Upper lobe of left lung (tissue), 6 donors: ENCODE measurements around the gene VPS33B. TPM values are rescaled to one million over a fixed set of nuclear protein-coding genes. Genes with fewer than 3 reads are reported as not detected.
"Not testable (repeated sequence)": the region's sequence is repeated elsewhere in the genome, so short reads cannot be mapped to it uniquely, and the experiment has no call there.

Source experiments
- ATAC-seq, 2 donors: fragments of 200-7000 bp; cut with Tn5 transposase; one replicate each; pipeline ENCODE4 v1.9.1; 2022; ENCODE audit warnings: mild to moderate bottlenecking in 2 of 2, moderate library complexity in 2 of 2; ENCODE audit not compliant: low FRiP score in 2 of 2
- DNase-seq, 2 donors: peaks; one replicate each; pipeline ENCODE4 v3.0.0-alpha.2; 2019 to 2020
- H3K27ac ChIP-seq, 4 donors: fragments of 200-600 bp; sonication (generic); one replicate each; pipeline ENCODE4 v1.5.1; 2016 to 2019
- H3K27me3 ChIP-seq, 4 donors: fragments of 200-600 bp; sonication (generic); one replicate each; pipeline ENCODE4 v1.5.1; 2017 to 2019
- H3K36me3 ChIP-seq, 4 donors: fragments of 200-600 bp; sonication (generic); one replicate each; pipeline ENCODE4 v1.5.1; 2016 to 2019
- H3K4me1 ChIP-seq, 4 donors: fragments of 200-600 bp; sonication (generic); one replicate each; pipeline ENCODE4 v1.5.1; 2018 to 2019
- H3K4me3 ChIP-seq, 4 donors: fragments of 200-600 bp; sonication (generic); one replicate each; pipeline ENCODE4 v1.5.1; 2017 to 2019; ENCODE audit warnings: mild to moderate bottlenecking in 2 of 4, moderate library complexity in 1 of 4
- H3K9me3 ChIP-seq, 4 donors: fragments of 200-600 bp; sonication (generic); one replicate each; pipeline ENCODE4 v1.5.1; 2018 to 2019
- CTCF ChIP-seq, 6 experiments: fragments of 450-650 bp in 4 of 6; fragments of 200-600 bp in 2 of 6; sonication (generic) in 2 of 6; IDR thresholded peaks; one replicate each; pipeline ENCODE4 v1.5.1; 2016 to 2019; ENCODE audit warnings: antibody characterized with exemption in 6 of 6
- EP300 ChIP-seq, 4 donors: sonication (generic); formaldehyde crosslinking; IDR thresholded peaks; one replicate each; pipeline ENCODE4 v1.5.1; 2017; ENCODE audit warnings: antibody characterized with exemption in 4 of 4, control low read depth in 2 of 4
- POLR2A ChIP-seq, 4 donors: fragments of 450-650 bp; IDR thresholded peaks; one replicate each; pipeline ENCODE4 v1.5.1; 2016 to 2017; ENCODE audit warnings: antibody characterized with exemption in 4 of 4, mild to moderate bottlenecking in 2 of 4
- POLR2AphosphoS5 ChIP-seq, 2 donors: sonication (generic); formaldehyde crosslinking; IDR thresholded peaks; one replicate each; pipeline ENCODE4 v1.5.1; 2017; ENCODE audit warnings: antibody characterized with exemption in 2 of 2
- WGBS, 2 donors: methylation state at CpG; one replicate each; pipeline ENCODE4 v1.1.5; 2017 to 2018; 5-methylcytosine and 5-hydroxymethylcytosine counted together
- total RNA-seq, 6 donors: library from RNA; depleted of rRNA in 4 of 6; stranded (reverse); fragments of >200 nt in 4 of 6; gene quantifications; one replicate each; pipeline versions ENCODE4 v1.1.0 to v1.2.1, GENCODE V29; 2016 to 2021
- donor health status: DM: no; HTN: no; CAD: no; lungs with moderate emphysema.
- donor health status: DM: no; HTN: yes; CAD: no; lungs with severe emphysema.

The VPS33B gene
- total RNA-seq, 6 donors from 2014 or later, result 9.2 to 20.2 (median 14.8) TPM

- H3K4me3 ChIP-seq, result no peak overlapping the region
- ATAC-seq (peak; percentile 73 to 88), DNase-seq (peak in 1 of 2 donors; percentile 56)
- H3K27me3 ChIP-seq, result no peaks in the 10 kb centered on the region
- TF ChIP-seq POLR2A (IDR thresholded peaks at IDR 0.05) (no peak), CTCF (IDR thresholded peaks at IDR 0.05) (peak in 5 of 6 experiments; percentile 32 to 64 (median 60))
- no peaks in the 10 kb centered on the region for H3K36me3 ChIP-seq
- no peaks in the 10 kb centered on the region for H3K9me3 ChIP-seq
- no peak overlapping the region for H3K27ac ChIP-seq
- 19 to 27% methylated on average over 10 to 12 of the region's 12 CpGs for WGBS, 2 donors
- peaks cover 0 to 10% (median 5%) of the 10 kb centered on the region in 4 donors for H3K4me1 ChIP-seq
These were observed 27.2 kb upstream of the VPS33B start for GRCh38 chr15:91049378-91050127.

- H3K27ac ChIP-seq, result no peak overlapping the region
- no peak overlapping the region for H3K4me3 ChIP-seq
- H3K9me3 ChIP-seq, result no peaks in the 10 kb centered on the region
- no peaks in the 10 kb centered on the region for H3K36me3 ChIP-seq
- peaks cover 0 to 10% (median 5%) of the 10 kb centered on the region in 4 donors for H3K4me1 ChIP-seq
- no peaks in the 10 kb centered on the region for H3K27me3 ChIP-seq
- WGBS, 2 donors, result 8 to 9% methylated on average over 4 of the region's 4 CpGs
- DNase-seq, result no peak
- no peak for ATAC-seq
- TF ChIP-seq CTCF (IDR thresholded peaks at IDR 0.05), result no peak
- TF ChIP-seq EP300 (IDR thresholded peaks at IDR 0.05), result no peak
- no peak for TF ChIP-seq POLR2A (IDR thresholded peaks at IDR 0.05)
These were observed 25.3 kb upstream of the VPS33B start for GRCh38 chr15:91047545-91048199.

- H3K4me3 ChIP-seq, H3K27ac ChIP-seq, H3K9me3 ChIP-seq, DNase-seq, H3K36me3 ChIP-seq, ATAC-seq, H3K4me1 ChIP-seq, H3K27me3 ChIP-seq: not testable (repeated sequence)
These were observed 23.7 kb upstream of the VPS33B start for GRCh38 chr15:91046056-91046455.

- H3K27me3 ChIP-seq, result no peaks in the 10 kb centered on the region
- H3K36me3 ChIP-seq, result no peaks in the 10 kb centered on the region
- no peaks in the 10 kb centered on the region for H3K9me3 ChIP-seq
- H3K4me3 ChIP-seq, result no peak overlapping the region
- DNase-seq, result no peak
- no peak for ATAC-seq
- TF ChIP-seq CTCF (IDR thresholded peaks at IDR 0.05), result no peak
- no peak for TF ChIP-seq POLR2AphosphoS5 (IDR thresholded peaks at IDR 0.05)
- no peak for TF ChIP-seq POLR2A (IDR thresholded peaks at IDR 0.05)
- no peak for TF ChIP-seq EP300 (IDR thresholded peaks at IDR 0.05)
- H3K27ac ChIP-seq, result no peak overlapping the region
- peaks cover 0 to 9% (median 5%) of the 10 kb centered on the region in 4 donors for H3K4me1 ChIP-seq
- WGBS, 2 donors, result 59 to 68% methylated on average over 3 of the region's 3 CpGs
These were observed 22.7 kb upstream of the VPS33B start for GRCh38 chr15:91045065-91045464.

GRCh38 chr15:91043202-91043874, 20.9 kb upstream of the VPS33B start:
- TF ChIP-seq POLR2A (IDR thresholded peaks at IDR 0.05) (no peak), POLR2AphosphoS5 (IDR thresholded peaks at IDR 0.05) (no peak), CTCF (IDR thresholded peaks at IDR 0.05) (no peak), EP300 (IDR thresholded peaks at IDR 0.05) (no peak)
- peak in 1 of 2 donors; percentile 56 for ATAC-seq
- 82 to 84% methylated on average over 7 to 11 of the region's 11 CpGs for WGBS, 2 donors

More at GRCh38 chr15:91043202-91043874, 20.9 kb upstream of the VPS33B start:
- H3K4me1 ChIP-seq, result peaks cover 0 to 4% (median 0%) of the 10 kb centered on the region in 4 donors
- H3K27ac ChIP-seq, result no peak overlapping the region
- no peak for DNase-seq
- H3K9me3 ChIP-seq, result no peaks in the 10 kb centered on the region
- no peak overlapping the region for H3K4me3 ChIP-seq
- H3K36me3 ChIP-seq, result no peaks in the 10 kb centered on the region
- H3K27me3 ChIP-seq, result no peaks in the 10 kb centered on the region
